HG03103 (cell line): ENCODE results near the gene GRM6.

Experiments used
- ATAC-seq: cut with Tn5 transposase; IDR thresholded peaks from one replicate; pipeline ENCODE4 v1.9.1; 2021; ENCODE audit warnings: low read depth; ENCODE audit not compliant: unreplicated experiment

The GRM6 gene

DNA sequence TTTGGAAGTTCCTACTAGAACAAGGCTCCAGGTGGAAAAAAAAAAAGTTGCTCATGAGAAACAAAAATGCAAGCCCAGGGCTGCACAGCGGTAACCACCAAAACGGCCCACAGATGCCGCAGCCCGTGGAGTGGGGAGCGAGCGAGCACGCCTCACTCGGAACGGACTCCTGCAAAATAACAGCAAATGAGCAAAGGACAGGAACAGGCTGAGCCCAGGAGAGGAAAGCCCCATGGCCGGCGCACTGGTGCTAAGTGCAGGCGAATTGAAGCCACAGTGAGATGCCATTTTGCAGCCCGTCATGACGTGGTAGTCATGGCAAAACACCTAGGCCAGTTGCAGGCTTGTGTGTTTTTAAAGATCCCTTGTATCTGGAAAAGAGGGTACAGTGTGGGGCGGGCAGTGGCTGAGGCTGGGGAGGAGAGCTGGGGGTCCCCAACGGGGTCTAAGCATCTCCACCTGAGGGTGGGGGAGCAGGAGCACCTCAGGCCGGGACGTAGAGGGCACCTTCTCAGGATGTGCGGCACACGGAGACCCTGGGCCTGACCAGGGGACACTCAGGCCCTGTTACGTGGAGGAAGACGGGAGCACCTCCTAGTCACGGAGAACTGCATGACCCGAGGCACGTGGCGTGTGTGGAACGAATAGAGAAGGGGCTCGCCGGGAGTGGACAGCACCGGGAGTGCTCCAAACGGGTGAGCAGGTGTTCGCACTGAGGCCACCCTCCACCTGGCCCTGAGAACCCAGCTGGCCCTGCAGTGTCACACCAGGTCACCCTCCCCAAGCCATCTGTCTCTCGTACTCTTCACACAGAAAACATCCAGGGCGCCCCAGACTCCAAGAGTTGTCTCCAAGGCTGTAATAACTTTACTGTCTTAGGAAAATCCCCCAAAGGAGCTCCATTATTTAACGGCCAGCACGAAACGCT is 10.7 kb downstream of the GRM6 start:
- ATAC-seq: no peak

DNA sequence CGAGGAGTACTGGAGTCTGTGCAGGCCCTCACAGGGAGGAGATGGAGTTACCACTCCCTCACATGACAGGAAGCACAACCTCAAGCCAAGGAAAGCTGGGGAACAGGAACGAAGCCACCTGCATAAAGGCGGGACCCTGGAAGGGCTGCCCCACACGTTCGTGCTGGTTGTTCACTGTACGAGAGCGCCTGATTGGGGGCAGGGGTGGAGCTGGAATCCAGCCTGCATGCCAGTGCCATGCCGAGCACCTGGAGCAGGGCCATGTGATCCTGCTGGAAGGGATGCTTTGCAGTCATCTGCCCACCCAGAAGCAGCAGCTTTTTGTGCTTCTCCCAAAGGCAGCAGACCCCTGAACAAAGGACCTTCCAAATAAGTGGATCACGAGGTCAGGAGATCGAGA is 11.4 kb downstream of the GRM6 start:
- ATAC-seq: no peak

GRCh38 chr5:178982941-178983340 is 12.2 kb downstream of the GRM6 start:
- ATAC-seq: no peak

- ATAC-seq: no peak
Measured at GRCh38 chr5:178981381-178981780, 13.7 kb downstream of the GRM6 start.

- no peak for ATAC-seq
Measured at GRCh38 chr5:178965465-178966055, 29.6 kb downstream of the GRM6 start.

GRCh38 chr5:178941361-178941760 is 53.8 kb downstream of the GRM6 start:
- ATAC-seq: no peak

DNA sequence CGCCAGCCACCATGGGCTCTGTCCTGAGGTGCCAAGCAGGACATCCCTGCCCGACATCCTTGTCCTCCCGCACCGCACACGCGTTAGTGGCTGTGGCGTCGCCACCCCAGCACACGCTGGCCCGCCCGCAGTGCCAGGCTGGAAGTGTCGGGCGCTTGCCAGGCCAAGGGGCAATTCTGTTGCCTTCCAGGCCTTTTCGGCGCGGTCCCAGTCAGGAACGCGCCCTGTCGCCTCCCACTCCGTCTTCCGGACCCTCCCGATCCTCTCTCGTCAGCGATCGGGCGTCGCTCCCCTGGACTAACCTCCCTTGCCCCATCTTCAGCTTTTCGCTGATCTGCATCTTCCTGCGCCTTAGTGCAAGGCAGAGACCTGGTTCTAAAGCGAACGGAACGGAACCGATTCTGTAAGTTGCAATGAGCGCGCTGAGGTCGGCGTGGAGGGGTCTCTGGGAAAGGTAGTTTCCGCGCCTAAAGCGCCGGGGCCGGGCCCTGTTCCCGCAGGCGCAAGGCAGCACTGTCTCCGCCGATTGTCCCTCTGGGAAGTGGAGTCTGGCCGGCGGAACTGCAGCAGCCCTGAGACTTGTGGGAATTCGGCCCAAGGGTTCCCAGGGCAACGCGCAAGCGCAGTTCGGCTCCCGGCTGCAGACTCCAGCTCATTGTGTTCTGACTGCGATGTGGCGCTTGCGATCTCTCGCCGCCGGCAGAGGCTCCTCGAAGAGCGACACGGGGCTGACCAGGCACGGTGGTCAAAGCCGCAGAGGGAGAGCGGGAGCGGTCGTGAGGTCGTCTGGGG is 54.4 kb downstream of the GRM6 start, which contains the start of gene ZNF454:
Gene ZNF454, plus strand, starts transcription at position 630 of the 792 bp plus-strand sequence. CDS start 1,594 bp downstream, outside the sequence.
- no peak for ATAC-seq

GRCh38 chr5:178931846-178932760 is 63.0 kb downstream of the GRM6 start:
- no peak for ATAC-seq
